Activated gamma-delta T cell treated with anti-CD3 and anti-CD28 coated beads, Interleukin-2, amount 50 U/mL, for 16 hours (primary cell): Measurements from ENCODE around the gene ANKRD28.
A peak's percentile ranks its signal among the peaks of the same experiment; 100 is the strongest.

Source experiments
- DNase-seq: peaks from one replicate; pipeline ENCODE4 v3.0.0-alpha.2; 2020; ENCODE audit warnings: low read depth

ANKRD28 gene

GRCh38 chr3:15660055-15660935 lies 137.5 kb downstream of the ANKRD28 start:
- DNase-seq = no peak

- no peak for DNase-seq
These were observed 138.4 kb downstream of the ANKRD28 start for GRCh38 chr3:15659254-15659975.

- no peak for DNase-seq
These were observed 140.8 kb downstream of the ANKRD28 start for GRCh38 chr3:15657016-15657415.

GRCh38 chr3:15656342-15656741 lies 141.4 kb downstream of the ANKRD28 start:
- DNase-seq = no peak

GRCh38 chr3:15654891-15655290 lies 142.9 kb downstream of the ANKRD28 start:
- DNase-seq = no peak

- DNase-seq = no peak
These were observed 143.7 kb downstream of the ANKRD28 start for GRCh38 chr3:15654127-15654526.

GRCh38 chr3:15653321-15653720 lies 144.5 kb downstream of the ANKRD28 start:
- no peak for DNase-seq

- DNase-seq = no peak
These were observed 146.4 kb downstream of the ANKRD28 start for GRCh38 chr3:15651396-15651795.

- no peak for DNase-seq
These were observed 147.9 kb downstream of the ANKRD28 start for GRCh38 chr3:15649858-15650257.

GRCh38 chr3:15649341-15649740 lies 148.4 kb downstream of the ANKRD28 start:
- DNase-seq = no peak

- DNase-seq = peak; percentile 37
These were observed 150.1 kb downstream of the ANKRD28 start for GRCh38 chr3:15647611-15648167.

GRCh38 chr3:15646851-15647511 lies 150.8 kb downstream of the ANKRD28 start:
- no peak for DNase-seq

- no peak for DNase-seq
These were observed 151.9 kb downstream of the ANKRD28 start for GRCh38 chr3:15645740-15646501.

- no peak for DNase-seq
These were observed 152.5 kb downstream of the ANKRD28 start for GRCh38 chr3:15645246-15645645.

GRCh38 chr3:15638891-15639262 lies 158.9 kb downstream of the ANKRD28 start:
- DNase-seq = no peak

GRCh38 chr3:15638193-15638890 lies 159.4 kb downstream of the ANKRD28 start:
- no peak for DNase-seq

- no peak for DNase-seq
These were observed 160.4 kb downstream of the ANKRD28 start for GRCh38 chr3:15637131-15637951.

- no peak for DNase-seq
These were observed 161.6 kb downstream of the ANKRD28 start for GRCh38 chr3:15636028-15636709.

- no peak for DNase-seq
These were observed 162.6 kb downstream of the ANKRD28 start for GRCh38 chr3:15635121-15635661.
